Mesenchymal stem cell (in vitro differentiated cells and primary cell): ENCODE measurements around the gene CDH15.

Source experiments
- DNase-seq: peaks from one replicate; pipeline ENCODE4 v3.0.0-alpha.2; 2013
- H2AFZ ChIP-seq: one replicate; pipeline ENCODE4 v1.6.1; 2013; ENCODE audit warnings: low read depth, mild to moderate bottlenecking, control low read depth, inconsistent platforms, low read length, moderate library complexity
- H2AK5ac ChIP-seq: 2 replicates; pipeline ENCODE4 v1.6.1; 2013; ENCODE audit warnings: low read length, moderate library complexity, mild to moderate bottlenecking, inconsistent platforms; ENCODE audit not compliant: severe bottlenecking
- H2BK120ac ChIP-seq: one replicate; pipeline ENCODE4 v1.6.1; 2013; ENCODE audit warnings: low read depth, mild to moderate bottlenecking, inconsistent platforms, low read length, moderate library complexity
- H2BK12ac ChIP-seq, 2 experiments: one replicate each; pipeline ENCODE4 v1.6.1; 2013; ENCODE audit warnings: inconsistent platforms in 2 of 2, low read length in 2 of 2, mild to moderate bottlenecking in 2 of 2, moderate library complexity in 2 of 2, control low read depth in 1 of 2
- H2BK15ac ChIP-seq: one replicate; pipeline ENCODE4 v1.6.1; 2013; ENCODE audit warnings: mild to moderate bottlenecking, low read depth, inconsistent platforms; ENCODE audit not compliant: poor library complexity, severe bottlenecking
- H2BK5ac ChIP-seq: 2 replicates; pipeline ENCODE4 v1.6.1; 2013; ENCODE audit warnings: low read depth, mild to moderate bottlenecking, low read length, control low read depth, inconsistent platforms; ENCODE audit not compliant: poor library complexity, severe bottlenecking
- H3K14ac ChIP-seq, 2 experiments: one replicate each; pipeline ENCODE4 v1.6.1; 2013; ENCODE audit warnings: inconsistent platforms in 2 of 2, low read length in 2 of 2, control low read depth in 1 of 2, mild to moderate bottlenecking in 1 of 2, moderate library complexity in 1 of 2
- H3K18ac ChIP-seq, 2 experiments: one replicate each; pipeline ENCODE4 v1.6.1; 2013; ENCODE audit warnings: inconsistent platforms in 2 of 2, low read length in 2 of 2, control low read depth in 1 of 2, low read depth in 1 of 2, mild to moderate bottlenecking in 1 of 2
- H3K23ac ChIP-seq, 2 experiments: one replicate each; pipeline ENCODE4 v1.6.1; 2013; ENCODE audit warnings: inconsistent platforms in 2 of 2, low read length in 2 of 2, mild to moderate bottlenecking in 2 of 2, moderate library complexity in 2 of 2, control low read depth in 1 of 2
- H3K27ac ChIP-seq: 2 replicates; pipeline ENCODE4 v1.5.1; 2013; ENCODE audit warnings: mild to moderate bottlenecking, moderate library complexity, low read length, control low read depth, inconsistent platforms; ENCODE audit not compliant: poor library complexity, severe bottlenecking
- H3K27me3 ChIP-seq, 2 experiments: 2 replicates each; pipeline versions ENCODE4 v1.6.1 to v1.7.0; 2013; ENCODE audit warnings: low read length in 2 of 2, mild to moderate bottlenecking in 2 of 2, moderate library complexity in 2 of 2, control low read depth in 1 of 2, inconsistent platforms in 1 of 2; ENCODE audit not compliant: control insufficient read depth in 1 of 2, insufficient read depth in 1 of 2
- H3K36me3 ChIP-seq, 2 experiments: 2 replicates each; pipeline versions ENCODE4 v1.6.1 to v1.7.0; 2013; ENCODE audit warnings: low read length in 2 of 2, control low read depth in 1 of 2, inconsistent platforms in 1 of 2, low read depth in 1 of 2, mild to moderate bottlenecking in 1 of 2; ENCODE audit not compliant: insufficient read depth in 2 of 2, control insufficient read depth in 1 of 2
- H3K4ac ChIP-seq, 2 experiments: one replicate each; pipeline ENCODE4 v1.6.1; 2013; ENCODE audit warnings: inconsistent platforms in 2 of 2, low read length in 2 of 2, mild to moderate bottlenecking in 2 of 2, moderate library complexity in 2 of 2, control low read depth in 1 of 2, low read depth in 1 of 2
- H3K4me1 ChIP-seq: 2 replicates; pipeline ENCODE4 v1.6.1; 2013; ENCODE audit warnings: low read depth, low read length, control low read depth; ENCODE audit not compliant: control insufficient read depth, insufficient read depth
- H3K4me2 ChIP-seq: 2 replicates; pipeline ENCODE4 v1.6.1; 2013; ENCODE audit warnings: low read length, mild to moderate bottlenecking, inconsistent platforms; ENCODE audit not compliant: poor library complexity, severe bottlenecking
- H3K4me3 ChIP-seq, 2 experiments: 2 replicates each; pipeline versions ENCODE4 v1.5.1 to v1.7.0; 2013; ENCODE audit warnings: low read length in 2 of 2, mild to moderate bottlenecking in 2 of 2, control low read depth in 1 of 2, low read depth in 1 of 2; ENCODE audit not compliant: insufficient read depth in 1 of 2
- H3K79me1 ChIP-seq: replicated peaks from 2 replicates; pipeline ENCODE4 v1.6.1; 2013; ENCODE audit warnings: mild to moderate bottlenecking, control low read depth, low read length, inconsistent platforms; ENCODE audit not compliant: poor library complexity, severe bottlenecking
- H3K9ac ChIP-seq: 2 replicates; pipeline ENCODE4 v1.7.0; 2013; ENCODE audit warnings: mild to moderate bottlenecking, low read length, moderate library complexity
- H3K9me3 ChIP-seq: 2 replicates; pipeline ENCODE4 v1.7.0; 2013; ENCODE audit warnings: mild to moderate bottlenecking, low read length; ENCODE audit not compliant: control insufficient read depth
- H4K8ac ChIP-seq: one replicate; pipeline ENCODE4 v1.6.1; 2013; ENCODE audit warnings: inconsistent platforms, mild to moderate bottlenecking, low read length, moderate library complexity
- H4K91ac ChIP-seq: one replicate; pipeline ENCODE4 v1.6.1; 2013; ENCODE audit warnings: mild to moderate bottlenecking, low read length, inconsistent platforms
- WGBS: methylation state at CpG from one replicate; pipeline ENCODE4 v1.1.7; 2013; ENCODE audit warnings: mixed read lengths; 5-methylcytosine and 5-hydroxymethylcytosine counted together

CDH15 gene

GRCh38 chr16:89200124-89200849 lies 28.7 kb downstream of the CDH15 start, which contains the start of gene SLC22A31:
Gene SLC22A31, minus strand, starts transcription at chr16:89200537. Its CDS starts 36 bp downstream, at chr16:89200501.
- peaks cover 0 to 7% of the 10 kb centered on the region in 2 experiments for H3K36me3 ChIP-seq
- H3K18ac ChIP-seq, result peak within 1 kb of the TSS in 1 of 2 experiments; percentile 69
- H3K9ac ChIP-seq, result no peak within 1 kb of the TSS
- WGBS, result 24% methylated on average over 27 of the region's 28 CpGs
- peak within 1 kb of the TSS; percentile 12 for H2BK15ac ChIP-seq
- DNase-seq, result no peak
- H3K14ac ChIP-seq, result peak within 1 kb of the TSS in 1 of 2 experiments; percentile 21
- peak within 1 kb of the TSS in 1 of 2 experiments; percentile 88 for H3K23ac ChIP-seq
- no peak within 1 kb of the TSS for H4K91ac ChIP-seq
- H3K4ac ChIP-seq, result peak within 1 kb of the TSS in 1 of 2 experiments; percentile 60
- no peak within 1 kb of the TSS for H2BK12ac ChIP-seq
- H3K9me3 ChIP-seq, result peaks cover 3% of the 10 kb centered on the region
- peak within 1 kb of the TSS; percentile 91 for H3K4me2 ChIP-seq
- no peak within 1 kb of the TSS for H4K8ac ChIP-seq
- H3K79me1 ChIP-seq, result no peaks in the 10 kb centered on the region
- no peak within 1 kb of the TSS for H2BK120ac ChIP-seq
- H2BK5ac ChIP-seq, result no peak within 1 kb of the TSS
- peaks cover 44 to 66% of the 10 kb centered on the region in 2 experiments for H3K27me3 ChIP-seq
- peak within 1 kb of the TSS in 1 of 2 experiments; percentile 40 for H3K4me3 ChIP-seq
- peak within 1 kb of the TSS; percentile 77 for H2AFZ ChIP-seq
- peaks cover 17% of the 10 kb centered on the region for H3K4me1 ChIP-seq
- H2AK5ac ChIP-seq, result no peak within 1 kb of the TSS
- no peak within 1 kb of the TSS for H3K27ac ChIP-seq

- Histone ChIP-seq H3K9me3 (peaks cover 3% of the 10 kb centered on the region), H2AK5ac (no peak overlapping the region), H2BK5ac (no peak overlapping the region), H2AFZ (peak overlapping the region; percentile 77), H2BK15ac (no peak overlapping the region), H3K9ac (no peak overlapping the region), H3K18ac (peak overlapping the region in 1 of 2 experiments; percentile 69), H4K91ac (no peak overlapping the region), H3K27me3 (peaks cover 44 to 66% of the 10 kb centered on the region in 2 experiments), H3K79me1 (no peaks in the 10 kb centered on the region), H3K27ac (no peak overlapping the region), H3K14ac (peak overlapping the region in 1 of 2 experiments; percentile 21), H3K4me1 (peaks cover 17% of the 10 kb centered on the region), H3K23ac (peak overlapping the region in 1 of 2 experiments; percentile 88), H3K4ac (no peak overlapping the region), H3K4me3 (peak overlapping the region in 1 of 2 experiments; percentile 40), H2BK12ac (no peak overlapping the region), H3K4me2 (peak overlapping the region; percentile 91), H4K8ac (no peak overlapping the region), H3K36me3 (peaks cover 0 to 7% of the 10 kb centered on the region in 2 experiments), H2BK120ac (no peak overlapping the region)
- DNase-seq, result no peak
- WGBS, result 5% methylated on average over 42 of the region's 58 CpGs
Observed at GRCh38 chr16:89200850-89201411, 29.4 kb downstream of the CDH15 start.

- peak overlapping the region in 1 of 2 experiments; percentile 40 for H3K4me3 ChIP-seq
- H3K79me1 ChIP-seq, result no peaks in the 10 kb centered on the region
- H3K4me2 ChIP-seq, result peak overlapping the region; percentile 91
- H2BK15ac ChIP-seq, result no peak overlapping the region
- 3% methylated on average over 43 of the region's 111 CpGs for WGBS
- H3K9ac ChIP-seq, result no peak overlapping the region
- H2BK12ac ChIP-seq, result no peak overlapping the region
- peak overlapping the region; percentile 77 for H2AFZ ChIP-seq
- peaks cover 0 to 7% of the 10 kb centered on the region in 2 experiments for H3K36me3 ChIP-seq
- peak overlapping the region in 1 of 2 experiments; percentile 88 for H3K23ac ChIP-seq
- DNase-seq, result peak; percentile 71
- no peak overlapping the region for H2AK5ac ChIP-seq
- H3K14ac ChIP-seq, result peak overlapping the region in 1 of 2 experiments; percentile 21
- no peak overlapping the region for H3K18ac ChIP-seq
- no peak overlapping the region for H4K91ac ChIP-seq
- no peak overlapping the region for H2BK120ac ChIP-seq
- H3K27ac ChIP-seq, result no peak overlapping the region
- no peak overlapping the region for H3K4ac ChIP-seq
- H4K8ac ChIP-seq, result no peak overlapping the region
- H3K4me1 ChIP-seq, result peaks cover 17% of the 10 kb centered on the region
- H3K27me3 ChIP-seq, result peaks cover 44 to 70% of the 10 kb centered on the region in 2 experiments
- H2BK5ac ChIP-seq, result no peak overlapping the region
- peaks cover 3% of the 10 kb centered on the region for H3K9me3 ChIP-seq
Observed at GRCh38 chr16:89201439-89202377, 30.2 kb downstream of the CDH15 start.
